ENCODE measurements around the gene PXDN.
A peak's percentile ranks its signal among the peaks of the same experiment; 100 is the strongest.
"Not testable (repeated sequence)": the region's sequence is repeated elsewhere in the genome, so short reads cannot be mapped to it uniquely, and the experiment has no call there.

PXDN gene

DNA sequence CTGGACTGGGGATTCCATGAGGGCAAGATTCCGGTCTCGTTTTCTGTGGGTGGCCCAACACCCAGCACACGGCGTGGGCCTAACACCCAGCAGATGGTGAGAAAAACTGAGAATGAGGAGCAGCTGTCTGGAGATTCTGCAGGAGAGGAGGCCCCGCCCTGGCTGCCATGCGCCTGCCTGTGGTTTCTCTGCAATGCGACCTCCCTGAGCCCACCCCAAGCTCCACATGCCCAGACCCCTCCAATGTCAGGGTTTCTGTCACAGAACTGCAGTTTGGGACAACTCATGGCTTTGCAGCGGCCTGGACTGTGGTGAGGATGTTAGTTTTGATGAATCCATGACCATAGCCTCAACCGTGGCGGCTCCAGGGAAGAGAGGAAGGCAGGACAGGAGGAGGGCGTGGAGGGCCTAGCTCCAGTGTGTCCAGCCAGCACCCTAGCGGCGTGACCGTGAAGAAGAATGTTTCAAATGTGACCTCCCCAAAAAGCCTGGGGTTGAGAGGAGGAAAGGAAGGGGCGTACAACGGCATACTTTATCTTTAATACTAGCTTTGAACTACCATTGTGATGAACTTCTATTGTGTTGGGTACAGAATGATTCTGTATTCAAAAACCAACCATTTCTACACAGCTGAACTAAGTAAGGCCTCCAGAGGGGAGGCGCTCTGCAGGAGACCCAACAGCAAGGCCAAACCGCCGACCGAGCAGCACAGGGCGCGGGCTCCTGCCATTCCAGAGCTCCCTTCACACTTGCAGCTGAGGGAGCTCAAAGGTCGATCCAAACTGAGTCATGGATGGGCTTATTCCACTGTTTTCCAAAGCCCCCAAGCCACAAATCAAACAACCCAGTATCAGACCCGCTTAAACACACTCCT, 3.4 kb downstream of the PXDN start:
- DNase-seq (ENCODE audit: low read depth, low spot score) = no peak

DNA sequence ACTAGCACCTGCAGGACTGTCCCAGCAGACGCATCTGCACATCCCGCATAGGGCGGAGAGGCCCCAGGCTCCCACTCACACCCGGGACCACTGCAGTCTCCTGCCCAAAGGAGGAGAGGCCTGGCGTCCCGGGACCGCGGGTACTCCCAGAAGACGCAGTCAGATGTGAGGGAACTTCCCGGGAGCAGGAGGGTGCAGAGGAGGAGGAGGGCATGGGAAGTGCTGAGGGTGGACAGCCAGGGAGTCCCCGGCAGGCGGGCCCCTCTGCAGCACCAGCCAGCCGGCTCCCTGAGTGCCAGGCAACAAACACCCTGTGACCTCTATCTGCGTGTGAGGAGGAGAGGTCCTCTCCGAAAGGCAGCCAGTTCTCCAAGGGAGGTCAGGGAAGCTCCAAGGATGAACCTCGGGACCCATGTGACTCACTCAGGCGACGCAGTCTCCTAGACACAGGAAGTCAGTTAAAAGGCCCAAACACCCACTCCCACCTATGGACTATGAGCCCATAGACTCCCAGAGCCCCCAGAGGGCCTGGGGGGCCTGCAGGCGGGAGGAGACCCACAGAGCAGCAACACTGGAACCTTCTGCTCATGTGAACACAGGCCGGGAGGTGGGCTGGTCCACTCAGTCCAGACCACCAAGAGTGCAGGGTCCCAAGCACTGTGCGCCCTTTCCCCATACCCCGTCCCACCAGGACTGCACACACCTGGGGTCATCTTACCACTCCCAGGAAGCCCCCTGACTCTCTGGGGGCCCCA, 4.2 kb downstream of the PXDN start:
- no peak for DNase-seq (ENCODE audit: low read depth, low spot score)

DNA sequence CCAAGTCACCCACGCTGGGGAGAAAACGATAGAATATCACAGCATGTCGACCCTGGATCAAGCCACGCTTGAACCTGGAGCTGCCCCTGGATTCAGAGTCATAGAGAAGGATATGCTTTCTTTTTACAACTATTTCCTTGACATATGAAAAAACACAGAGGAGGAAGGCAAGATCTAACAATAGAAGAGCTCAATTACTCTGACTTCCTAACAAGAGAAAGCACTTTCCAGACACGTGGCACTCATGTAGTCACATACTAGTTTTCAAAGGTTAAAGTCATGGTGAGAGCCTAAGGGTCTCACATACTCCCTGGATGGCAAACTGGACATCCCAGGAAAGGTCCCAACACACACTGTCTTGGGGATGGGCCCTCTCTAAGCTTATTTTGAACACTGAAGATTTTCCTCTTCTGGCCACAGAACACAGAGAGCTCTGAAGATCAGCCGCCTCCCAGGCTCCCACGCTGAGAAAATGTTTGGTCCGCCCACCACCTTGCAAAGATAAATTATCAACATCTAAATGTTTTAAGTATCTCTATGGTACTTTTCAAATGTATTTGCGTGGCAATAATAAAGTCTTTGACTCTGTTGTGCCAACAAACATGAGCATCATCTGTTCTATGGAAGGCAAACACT, 4.9 kb downstream of the PXDN start:
- no peak for DNase-seq (ENCODE audit: low read depth, low spot score)

DNA sequence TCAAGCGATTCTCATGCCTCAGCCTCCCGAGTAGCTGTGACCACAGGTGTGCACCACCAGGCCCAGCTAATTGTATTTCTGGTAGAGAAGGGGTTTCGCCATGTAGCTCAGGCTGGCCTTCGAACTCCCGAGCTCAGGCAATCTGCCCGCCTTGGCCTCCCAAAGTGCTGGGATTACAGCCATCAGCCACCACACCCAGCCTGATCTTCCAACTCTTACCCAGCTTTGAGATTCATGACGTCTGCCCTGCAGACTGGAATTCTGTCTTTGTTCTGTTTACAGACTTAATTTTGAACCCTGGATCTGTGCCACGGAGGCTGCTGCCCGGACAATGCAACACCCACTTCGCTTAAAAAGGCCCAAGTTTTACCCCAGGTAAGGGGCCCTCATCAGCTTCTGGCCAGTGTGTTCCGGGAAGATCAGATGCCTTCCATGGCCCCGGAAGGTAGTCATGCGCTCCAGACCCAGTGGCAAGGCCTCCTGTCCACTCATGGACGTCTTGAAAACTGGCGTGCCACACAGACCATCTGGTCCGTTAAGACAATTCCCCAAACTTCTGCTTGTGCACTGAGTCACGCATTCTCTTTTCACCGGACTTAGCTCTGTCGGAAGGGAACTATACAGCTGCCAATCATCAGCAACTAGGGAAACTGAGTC, 5.5 kb downstream of the PXDN start:
- no peak for DNase-seq (ENCODE audit: low read depth, low spot score)

DNA sequence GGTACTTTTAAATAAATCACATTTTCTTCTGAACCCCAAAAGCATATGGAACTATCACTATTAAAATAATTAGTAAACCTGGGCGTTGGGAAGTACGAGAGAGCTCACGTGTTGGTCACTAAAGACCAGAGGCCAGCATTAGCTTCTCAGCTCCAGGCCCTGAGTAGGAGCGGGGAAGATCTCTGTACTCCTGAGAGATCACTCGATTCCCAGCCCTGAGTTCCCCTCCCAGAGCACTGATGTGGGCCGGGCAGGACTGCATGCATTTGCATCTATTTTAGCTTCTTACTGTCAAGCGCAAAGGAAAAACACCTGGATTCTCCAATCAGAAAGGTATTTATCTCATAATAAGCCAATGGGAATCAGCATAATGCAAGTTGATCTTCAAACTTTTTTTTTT, 6.2 kb downstream of the PXDN start:
- no peak for DNase-seq (ENCODE audit: low read depth, low spot score)

DNA sequence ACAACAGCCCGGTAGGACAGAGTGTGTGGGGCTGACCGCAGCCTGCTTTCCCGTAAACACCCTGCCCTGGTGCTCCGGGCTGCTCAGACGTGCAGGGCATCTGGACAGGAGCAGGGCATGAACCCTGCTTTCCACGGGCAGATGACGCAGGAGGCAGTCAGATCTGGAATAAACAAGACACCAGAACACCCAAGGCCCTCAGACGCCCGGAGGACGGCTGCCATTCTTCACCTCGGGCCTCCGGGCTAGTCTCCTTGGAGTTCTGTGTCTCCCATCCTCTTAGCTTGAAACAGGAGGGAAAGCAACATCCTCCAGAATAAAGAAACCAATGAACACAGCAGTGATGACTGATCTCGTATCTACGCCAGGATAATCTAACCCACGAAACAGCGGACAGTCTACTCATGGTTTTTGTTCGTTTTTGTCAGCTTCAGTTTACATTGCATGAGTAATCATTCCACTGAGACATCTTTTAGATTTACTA, 7.3 kb downstream of the PXDN start:
- DNase-seq (ENCODE audit: low read depth, low spot score) = no peak

DNA sequence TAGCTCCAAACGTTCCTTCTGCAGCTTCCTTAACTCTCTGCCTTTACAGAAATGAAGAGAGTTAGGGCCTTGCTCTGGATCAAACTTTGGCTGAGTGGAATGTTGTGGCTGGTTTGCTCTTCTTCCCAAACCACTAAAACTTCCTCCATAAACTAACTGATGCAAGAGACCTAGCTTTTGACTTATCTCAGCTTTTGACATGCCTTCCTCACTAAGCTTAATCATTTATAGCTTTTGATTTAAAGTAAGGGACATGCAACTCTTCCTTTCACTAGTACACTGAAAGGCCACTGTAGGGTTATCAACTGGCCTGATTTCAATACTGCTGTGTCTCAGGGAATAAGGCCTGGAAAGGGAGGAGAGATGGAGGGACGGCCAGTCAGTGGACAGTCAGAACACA, 8.3 kb downstream of the PXDN start:
- DNase-seq (ENCODE audit: low read depth, low spot score) = no peak

DNA sequence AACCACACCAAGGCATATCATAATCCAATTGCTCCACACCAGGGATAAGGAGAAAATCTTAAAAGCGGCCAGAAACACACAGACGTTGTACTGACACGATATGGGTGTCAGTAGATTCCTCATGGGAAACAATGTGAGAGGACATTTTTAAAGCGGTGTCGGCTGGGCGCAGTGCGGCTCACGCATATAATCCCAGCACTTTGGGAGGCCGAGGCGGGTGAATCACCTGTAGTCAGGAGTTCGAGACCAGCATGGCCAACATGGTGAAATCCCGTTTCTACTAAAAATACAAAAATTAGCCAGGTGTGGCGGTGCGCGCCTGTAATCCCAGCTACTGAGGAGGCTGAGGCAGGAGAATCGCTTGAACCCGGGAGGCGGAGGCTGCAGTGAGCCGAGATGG, 11.0 kb downstream of the PXDN start:
- not testable (repeated sequence) for DNase-seq (ENCODE audit: low read depth, low spot score)

DNA sequence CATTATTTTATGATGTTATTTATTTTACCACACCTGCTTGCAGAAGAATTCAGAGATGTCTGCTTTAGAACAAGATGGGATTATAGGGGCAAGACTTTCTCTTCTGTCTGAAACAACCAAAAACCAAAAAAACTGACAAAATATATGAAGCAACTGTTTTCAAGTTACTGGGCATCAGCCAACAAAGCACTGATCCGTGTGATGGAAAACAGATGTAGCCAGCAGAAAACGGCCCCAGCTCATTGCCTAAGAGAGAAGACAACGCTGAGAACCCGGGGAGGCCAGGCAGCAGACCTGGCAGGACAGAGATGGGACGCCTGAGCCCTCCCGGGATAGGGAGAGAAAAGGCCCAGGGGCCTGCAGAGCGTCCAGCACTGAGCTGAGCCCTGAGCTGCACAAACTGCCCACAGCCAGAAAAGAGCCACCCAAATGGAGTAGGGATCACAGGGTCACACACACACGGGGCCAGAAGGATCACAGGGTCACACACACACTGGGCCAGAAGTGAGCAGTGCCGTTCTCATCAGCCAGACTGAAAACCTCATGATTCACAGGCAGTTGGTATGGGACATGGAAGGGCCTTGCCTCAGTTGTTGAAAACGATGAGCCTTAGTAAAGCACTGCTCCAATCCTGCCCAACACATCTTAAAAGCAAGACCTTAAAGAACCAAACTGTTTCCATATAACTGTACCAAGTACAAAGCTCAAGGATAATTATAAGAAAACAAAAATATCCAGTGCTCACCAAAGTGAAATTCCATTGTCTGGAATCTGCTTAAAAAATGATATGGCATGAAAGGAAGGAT, 12.1 kb downstream of the PXDN start:
- no peak for DNase-seq (ENCODE audit: low read depth, low spot score)

DNA sequence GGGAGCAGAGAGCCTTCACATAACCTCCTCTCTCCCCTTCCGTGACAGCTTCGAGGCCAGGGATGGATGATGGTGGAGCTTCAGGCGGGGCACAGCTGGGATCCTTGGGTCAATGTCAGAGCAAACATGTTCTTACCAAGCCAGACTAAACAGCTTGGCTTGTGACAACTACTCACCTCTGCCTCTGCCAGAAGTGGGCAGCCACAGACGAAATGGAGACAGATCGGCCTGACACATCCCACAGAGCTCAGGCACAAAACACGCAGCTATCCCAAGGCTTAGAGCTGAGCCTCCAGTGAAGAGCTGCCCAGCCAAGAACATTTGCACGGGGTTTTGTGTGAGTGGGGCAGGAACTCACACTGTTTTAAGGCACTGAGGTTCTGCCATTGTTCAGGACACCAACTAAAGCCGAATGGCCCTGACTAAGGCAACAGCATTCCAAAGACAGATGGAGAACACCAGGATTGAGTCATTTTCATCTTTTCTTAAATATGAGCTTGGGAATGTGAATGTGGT, 12.8 kb downstream of the PXDN start:
- DNase-seq (ENCODE audit: low read depth, low spot score) = no peak

DNA sequence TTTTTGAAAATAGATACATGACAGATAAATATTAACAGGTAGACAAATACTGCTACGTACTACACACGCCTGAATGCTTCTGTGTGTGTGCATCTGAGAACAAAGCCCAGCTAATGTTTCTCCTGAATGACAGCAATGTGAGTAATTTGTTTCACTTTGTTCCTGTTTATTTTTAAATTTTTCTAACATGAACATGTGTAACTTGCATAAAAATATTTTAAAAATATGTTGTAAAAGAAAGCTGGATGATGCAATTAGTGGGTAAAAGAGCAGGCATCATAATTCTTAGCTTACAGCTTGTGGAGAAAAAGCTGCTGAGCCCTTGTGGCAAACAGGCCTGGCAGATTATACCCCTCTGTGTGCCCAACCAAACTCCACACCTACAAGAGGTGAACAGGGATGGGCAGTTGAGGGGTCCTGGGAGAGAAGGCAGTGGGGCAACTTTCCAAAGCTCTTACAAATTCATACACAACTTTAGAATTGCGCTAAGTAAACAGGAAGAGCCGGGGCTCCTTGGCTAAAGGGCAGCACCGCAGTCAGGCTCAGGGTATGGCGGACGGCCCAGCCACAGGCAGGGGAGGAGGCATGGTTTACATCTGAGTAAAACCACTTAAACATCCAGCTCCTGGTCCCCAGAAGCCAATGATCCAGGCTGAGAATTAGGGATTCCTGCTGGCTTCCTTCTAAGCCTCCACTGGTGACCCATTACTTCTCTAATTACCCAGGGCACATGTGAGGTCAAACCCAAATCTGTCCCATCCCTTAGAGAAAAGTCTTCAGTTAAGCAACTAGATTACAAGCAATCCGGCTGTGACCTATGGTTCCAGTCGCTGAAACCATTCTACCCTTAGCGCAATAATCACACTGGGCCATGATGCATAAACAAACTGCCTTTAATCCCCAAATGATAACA, 14.0 kb downstream of the PXDN start:
- peak; percentile 59 for DNase-seq (ENCODE audit: low read depth, low spot score)

DNA sequence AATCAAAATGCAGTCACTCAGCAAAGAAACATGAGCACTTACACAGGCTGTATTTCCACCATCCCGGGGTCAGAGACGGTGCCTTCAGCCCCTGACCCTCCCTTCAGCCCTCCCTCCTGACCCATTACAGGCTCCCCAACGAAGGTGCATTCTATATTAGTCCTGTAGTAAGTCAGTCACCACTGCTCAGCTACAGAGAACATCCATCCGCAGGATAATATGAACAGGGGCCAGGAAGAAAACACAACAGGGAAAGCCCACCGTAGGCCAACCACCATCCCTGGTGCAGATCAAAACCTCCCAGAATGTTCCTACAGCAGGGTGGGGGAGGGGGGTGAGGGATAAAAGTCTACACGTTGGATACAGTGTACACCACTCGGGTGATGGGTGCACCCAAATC, 15.1 kb downstream of the PXDN start:
- DNase-seq (ENCODE audit: low read depth, low spot score) = no peak

DNA sequence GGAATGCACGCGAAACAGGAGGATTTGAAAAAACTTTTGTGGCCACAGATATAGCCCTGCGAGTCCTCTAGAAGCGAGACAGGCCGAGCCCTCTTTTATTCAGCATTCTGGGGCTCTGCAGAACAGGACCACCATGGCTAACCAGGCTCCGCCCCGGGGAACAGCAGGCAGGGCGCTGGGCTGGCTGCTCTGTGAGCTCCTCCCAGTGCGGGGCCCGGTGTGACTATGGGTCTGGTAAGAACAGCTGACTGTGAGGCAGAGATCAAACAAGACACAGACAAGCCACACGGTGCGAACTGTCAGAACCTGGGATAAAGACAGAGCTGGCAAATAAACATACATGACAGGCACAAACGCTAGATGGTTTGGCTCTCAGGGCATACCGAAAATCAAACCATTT, 15.5 kb downstream of the PXDN start:
- peak; percentile 76 for DNase-seq (ENCODE audit: low read depth, low spot score)

DNA sequence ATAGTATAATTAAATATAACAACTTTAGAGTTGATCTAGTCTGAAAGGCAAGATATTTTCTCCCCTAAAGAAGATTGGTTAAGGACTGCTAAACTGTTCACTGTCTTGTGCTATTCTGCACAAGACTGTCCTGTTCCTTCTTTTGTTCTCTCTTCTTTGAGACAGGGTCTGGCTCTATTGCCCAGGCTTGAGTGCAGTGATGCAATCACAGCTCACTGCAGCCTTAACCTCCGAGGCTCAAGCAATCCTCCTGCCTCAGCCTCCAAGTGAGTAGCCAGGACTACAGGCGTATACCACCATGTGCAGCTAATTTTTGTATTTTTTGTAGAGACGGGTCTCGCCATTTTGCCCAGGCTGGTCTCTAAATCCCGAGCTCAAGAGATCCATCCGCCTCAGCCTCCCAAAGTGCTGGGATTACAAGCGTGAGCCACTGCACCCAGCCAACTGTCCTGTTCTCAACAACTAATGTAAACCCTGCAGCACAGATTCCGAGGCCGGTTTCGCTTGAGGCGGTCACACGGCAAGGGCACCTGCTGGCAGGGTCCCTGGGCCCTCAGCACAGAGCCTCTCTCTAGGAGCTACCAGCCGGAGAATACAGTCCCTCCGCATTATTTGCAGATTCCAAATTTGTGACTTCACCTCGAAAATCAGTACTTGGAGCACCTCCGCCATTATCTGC, 16.4 kb downstream of the PXDN start:
- no peak for DNase-seq (ENCODE audit: low read depth, low spot score)

DNA sequence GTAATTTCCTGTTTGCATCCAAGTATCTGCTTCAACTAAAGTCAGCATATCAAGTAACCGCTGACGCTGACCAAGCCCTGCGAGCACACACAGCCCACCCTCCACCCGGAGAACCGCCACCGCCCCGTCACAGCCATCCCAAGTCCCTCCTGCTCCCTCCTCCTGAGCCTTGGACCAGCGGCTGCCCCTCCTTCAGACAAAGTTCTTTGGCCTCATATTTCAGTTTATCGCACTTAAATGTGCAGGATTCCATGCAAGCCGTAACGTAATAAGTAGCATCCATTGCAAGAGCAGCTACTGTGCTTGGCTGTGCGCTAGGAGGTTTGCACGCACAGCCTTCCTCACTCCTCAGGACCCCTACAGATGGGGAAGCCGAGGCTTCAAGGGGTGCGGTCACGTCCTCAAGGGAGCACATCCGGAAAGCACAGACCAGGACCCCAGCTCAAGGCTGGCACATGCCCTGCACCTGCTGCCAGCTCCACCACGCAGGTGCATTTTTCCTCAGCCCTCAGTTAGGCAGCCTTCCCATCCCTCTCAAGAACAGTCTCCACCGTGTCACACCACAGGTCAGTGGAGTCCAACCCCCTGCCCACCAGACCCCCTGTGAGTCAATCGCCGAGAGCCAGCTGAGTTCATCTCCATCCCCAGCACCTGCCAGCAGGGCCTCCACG, 17.1 kb downstream of the PXDN start:
- DNase-seq (ENCODE audit: low read depth, low spot score) = no peak

DNA sequence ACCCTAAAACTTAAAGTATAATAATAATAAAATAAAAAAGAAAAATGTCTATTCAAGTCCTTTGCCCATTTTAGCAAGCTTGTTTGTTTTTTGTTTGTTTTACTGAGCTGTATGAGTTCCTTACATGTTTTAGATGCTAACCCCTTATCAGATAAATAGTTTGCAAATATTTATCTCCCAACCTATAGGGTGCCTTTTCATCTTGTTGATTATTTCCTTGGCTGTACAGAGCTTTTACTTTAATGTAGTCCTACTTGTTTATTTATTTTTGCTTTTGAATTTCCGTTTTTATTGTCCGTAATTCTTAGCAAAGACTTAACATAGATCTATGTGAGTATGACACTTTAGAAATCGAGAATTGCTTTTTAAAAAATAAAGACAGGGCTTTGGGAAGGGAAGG, 17.8 kb downstream of the PXDN start:
- DNase-seq (ENCODE audit: low read depth, low spot score) = no peak

DNA sequence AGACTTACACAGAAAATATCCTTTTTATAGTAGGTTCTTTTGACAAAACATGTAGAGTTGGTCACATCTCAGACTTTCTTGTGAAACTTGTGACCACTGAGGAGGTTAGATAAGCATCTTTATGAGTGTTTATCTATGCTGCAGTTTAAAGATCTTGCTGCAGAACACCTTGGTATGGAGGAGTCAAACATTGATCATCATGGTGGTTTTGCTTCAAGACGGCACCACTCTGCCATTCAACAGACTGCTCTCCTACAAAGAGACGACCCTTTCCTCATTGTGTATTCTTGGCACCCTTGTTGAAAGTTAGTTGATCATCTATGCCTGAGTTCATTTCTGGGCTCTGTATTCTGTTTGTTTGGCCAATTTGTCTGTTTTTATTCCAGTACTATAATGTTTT, 20.0 kb downstream of the PXDN start:
- not testable (repeated sequence) for DNase-seq (ENCODE audit: low read depth, low spot score)

DNA sequence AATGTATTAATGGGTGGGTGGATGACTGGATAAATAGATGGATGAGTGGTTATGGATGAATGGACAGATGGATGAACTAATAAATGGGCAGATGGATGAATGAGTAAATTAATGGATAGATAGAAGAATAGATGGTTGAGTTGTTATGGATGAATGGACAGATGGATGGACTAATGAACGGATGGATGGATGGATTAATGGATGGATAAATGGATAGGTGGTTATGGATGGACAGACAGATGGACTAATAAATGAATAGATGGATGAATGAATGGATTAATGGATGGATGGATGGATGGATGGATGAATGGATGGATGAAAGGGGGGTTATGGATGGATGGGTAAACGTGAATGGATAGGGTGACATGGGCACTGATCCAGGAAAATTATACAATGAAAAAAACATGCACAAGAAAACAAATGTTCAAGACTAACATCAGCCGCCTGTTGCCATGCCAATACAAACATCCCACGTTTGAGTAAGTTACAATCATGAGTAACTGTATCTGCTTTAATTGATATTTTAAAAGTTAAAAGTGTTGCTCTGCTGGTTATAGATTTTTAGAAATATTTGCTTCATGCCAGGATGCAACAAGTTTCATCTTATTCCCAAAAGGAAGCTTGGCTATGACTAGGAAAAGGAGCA, 20.8 kb downstream of the PXDN start:
- no peak for DNase-seq (ENCODE audit: low read depth, low spot score)
